Lower lobe of right lung (tissue), 2 donors: ENCODE measurements around the gene KCNIP1. TPM values are rescaled to one million over a fixed set of nuclear protein-coding genes. Genes with fewer than 3 reads are reported as not detected.

Source experiments
- ATAC-seq, 2 donors: fragments of 200-7000 bp; cut with Tn5 transposase; one replicate each; pipeline ENCODE4 v1.9.1; 2020 to 2022; ENCODE audit warnings: mild to moderate bottlenecking in 2 of 2, moderate library complexity in 2 of 2
- DNase-seq: peaks from one replicate; pipeline ENCODE4 v3.0.0-alpha.2; 2020
- H3K27ac ChIP-seq: fragments of 200-600 bp; one replicate; pipeline ENCODE4 v1.8.0; 2022
- H3K27me3 ChIP-seq: fragments of 200-600 bp; one replicate; pipeline ENCODE4 v1.8.0; 2022; ENCODE audit warnings: low read depth
- H3K36me3 ChIP-seq: fragments of 200-600 bp; one replicate; pipeline ENCODE4 v1.8.0; 2022; ENCODE audit warnings: mild to moderate bottlenecking
- H3K4me1 ChIP-seq: fragments of 200-600 bp; one replicate; pipeline ENCODE4 v1.8.0; 2022
- H3K4me3 ChIP-seq: fragments of 200-600 bp; one replicate; pipeline ENCODE4 v1.8.0; 2022; ENCODE audit warnings: mild to moderate bottlenecking
- H3K9me3 ChIP-seq: fragments of 200-600 bp; one replicate; pipeline ENCODE4 v1.8.0; 2022
- intact Hi-C: fragments of 100-400 bp; cut with DNase I; formaldehyde crosslinking; loops from one replicate; pipeline ENCODE4 v1.11.0; 2022
- total RNA-seq: library from RNA; stranded (reverse); fragmentation: NEBNext Ultra II Directional; extraction: Animal tissue kit (Norgen Biotek cat#: 25700); gene quantifications from one replicate; pipeline ENCODE4 v1.2.1, GENCODE V29; 2021
- TF ChIP-seq, protein P1 (sequence below): fragments of 200-600 bp; IDR thresholded peaks from one replicate; pipeline ENCODE4 v1.8.0; 2022; ENCODE audit warnings: antibody characterized with exemption, mild to moderate bottlenecking
- donor health status: DM: no; HTN: yes; CAD: no; lungs with severe emphysema.

Gene KCNIP1
- total RNA-seq, 1 donor from 2014 or later = 1.7 TPM

GRCh38 chr5:170755679-170756456, 252.0 kb downstream of the KCNIP1 start:
- DNase-seq = peak; percentile 88
- Histone ChIP-seq H3K36me3 (no peaks in the 10 kb centered on the region), H3K4me3 (no peak overlapping the region), H3K9me3 (no peaks in the 10 kb centered on the region), H3K27me3 (no peaks in the 10 kb centered on the region), H3K4me1 (peaks cover 21% of the 10 kb centered on the region), H3K27ac (peak overlapping the region; percentile 53)
- peak; percentile 97 to 98 for ATAC-seq
- intact Hi-C loops = no loop called here
- TF ChIP-seq, protein P1, sequence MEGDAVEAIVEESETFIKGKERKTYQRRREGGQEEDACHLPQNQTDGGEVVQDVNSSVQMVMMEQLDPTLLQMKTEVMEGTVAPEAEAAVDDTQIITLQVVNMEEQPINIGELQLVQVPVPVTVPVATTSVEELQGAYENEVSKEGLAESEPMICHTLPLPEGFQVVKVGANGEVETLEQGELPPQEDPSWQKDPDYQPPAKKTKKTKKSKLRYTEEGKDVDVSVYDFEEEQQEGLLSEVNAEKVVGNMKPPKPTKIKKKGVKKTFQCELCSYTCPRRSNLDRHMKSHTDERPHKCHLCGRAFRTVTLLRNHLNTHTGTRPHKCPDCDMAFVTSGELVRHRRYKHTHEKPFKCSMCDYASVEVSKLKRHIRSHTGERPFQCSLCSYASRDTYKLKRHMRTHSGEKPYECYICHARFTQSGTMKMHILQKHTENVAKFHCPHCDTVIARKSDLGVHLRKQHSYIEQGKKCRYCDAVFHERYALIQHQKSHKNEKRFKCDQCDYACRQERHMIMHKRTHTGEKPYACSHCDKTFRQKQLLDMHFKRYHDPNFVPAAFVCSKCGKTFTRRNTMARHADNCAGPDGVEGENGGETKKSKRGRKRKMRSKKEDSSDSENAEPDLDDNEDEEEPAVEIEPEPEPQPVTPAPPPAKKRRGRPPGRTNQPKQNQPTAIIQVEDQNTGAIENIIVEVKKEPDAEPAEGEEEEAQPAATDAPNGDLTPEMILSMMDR = no peak

DNA sequence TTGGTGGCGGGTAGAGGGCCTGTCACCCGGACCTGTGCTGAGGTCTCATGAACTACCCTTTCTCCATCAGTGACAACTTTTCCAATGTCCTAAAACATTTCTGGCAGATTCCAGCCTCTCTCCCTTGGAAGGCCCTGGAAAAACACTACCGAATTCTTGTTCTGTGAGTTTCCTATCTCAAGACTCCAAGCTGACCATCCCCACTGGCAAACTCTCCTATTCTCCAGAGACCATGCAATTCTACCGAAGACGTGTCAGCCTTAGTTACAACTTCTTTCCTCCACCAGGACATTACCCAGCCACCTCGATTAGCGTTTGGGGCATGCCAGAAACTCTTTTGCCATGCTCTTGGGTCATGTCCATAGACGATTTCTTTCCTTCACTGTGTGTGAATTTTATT, 252.9 kb downstream of the KCNIP1 start:
- H3K4me1 ChIP-seq = peaks cover 21% of the 10 kb centered on the region
- intact Hi-C loops = no loop called here
- TF ChIP-seq, protein P1 = no peak
- peak overlapping the region; percentile 53 for H3K27ac ChIP-seq
- no peaks in the 10 kb centered on the region for H3K27me3 ChIP-seq
- no peaks in the 10 kb centered on the region for H3K9me3 ChIP-seq
- no peak for DNase-seq
- no peak for ATAC-seq
- no peak overlapping the region for H3K4me3 ChIP-seq
- no peaks in the 10 kb centered on the region for H3K36me3 ChIP-seq

- no peak for DNase-seq
- H3K27me3 ChIP-seq = no peaks in the 10 kb centered on the region
- H3K9me3 ChIP-seq = no peaks in the 10 kb centered on the region
- TF ChIP-seq, protein P1 = no peak
- H3K36me3 ChIP-seq = no peaks in the 10 kb centered on the region
- peak; percentile 54 to 88 for ATAC-seq
- no peak overlapping the region for H3K4me3 ChIP-seq
- H3K4me1 ChIP-seq = peaks cover 21% of the 10 kb centered on the region
- peak overlapping the region; percentile 53 for H3K27ac ChIP-seq
- intact Hi-C loops = no loop called here
Observed at GRCh38 chr5:170757182-170757601, 253.4 kb downstream of the KCNIP1 start.

DNA sequence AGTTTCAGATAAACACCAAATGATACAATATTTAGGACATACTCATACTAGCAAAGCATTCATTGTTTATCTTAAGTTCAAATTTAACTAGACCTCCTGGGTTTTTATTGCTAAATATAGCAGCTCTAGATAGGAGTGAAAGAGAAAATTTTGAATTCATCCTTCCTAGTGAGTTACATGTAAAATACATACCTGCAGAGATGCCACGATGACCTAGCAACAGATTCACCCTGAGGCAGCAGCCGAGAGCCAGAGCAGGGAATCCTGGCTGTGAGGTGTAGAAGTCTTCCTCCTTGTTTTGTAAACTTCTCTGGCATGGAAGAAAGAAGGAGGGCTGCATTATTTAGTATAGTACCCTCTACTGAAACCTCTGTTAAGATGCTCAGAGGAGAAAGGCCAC, 253.8 kb downstream of the KCNIP1 start:
- intact Hi-C loops = no loop called here
- Histone ChIP-seq H3K4me1 (peaks cover 21% of the 10 kb centered on the region), H3K36me3 (no peaks in the 10 kb centered on the region), H3K27me3 (no peaks in the 10 kb centered on the region), H3K27ac (no peak overlapping the region), H3K9me3 (no peaks in the 10 kb centered on the region), H3K4me3 (no peak overlapping the region)
- TF ChIP-seq, protein P1 = no peak
- DNase-seq = no peak
- ATAC-seq = no peak

DNA sequence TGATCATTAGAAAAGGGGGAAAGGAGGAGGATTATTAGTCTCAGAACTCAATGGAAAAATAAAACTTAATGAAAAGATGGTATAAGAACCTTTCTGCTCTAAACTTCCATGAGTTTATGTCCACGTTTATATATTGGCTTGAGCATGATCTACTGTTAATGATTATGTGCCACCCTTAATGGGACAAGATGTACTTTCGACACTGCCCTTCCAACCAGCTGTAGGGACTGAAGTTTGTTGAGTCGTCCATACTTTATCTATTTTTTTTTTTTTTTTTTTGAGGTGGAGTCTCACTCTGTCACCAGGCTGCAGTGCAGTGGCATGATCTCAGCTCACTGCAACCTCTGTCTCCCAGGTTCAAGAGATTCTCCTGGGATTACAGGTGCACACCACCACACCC, 254.7 kb downstream of the KCNIP1 start:
- no peak overlapping the region for H3K27ac ChIP-seq
- no peak for ATAC-seq
- peaks cover 21% of the 10 kb centered on the region for H3K4me1 ChIP-seq
- no peaks in the 10 kb centered on the region for H3K9me3 ChIP-seq
- H3K36me3 ChIP-seq = no peaks in the 10 kb centered on the region
- H3K4me3 ChIP-seq = no peak overlapping the region
- TF ChIP-seq, protein P1 = no peak
- DNase-seq = no peak
- H3K27me3 ChIP-seq = no peaks in the 10 kb centered on the region
- intact Hi-C loops = no loop called here
